H9 (cell line): ENCODE data around the gene ST6GAL2. TPM values are rescaled to one million over a fixed set of nuclear protein-coding genes. Genes with fewer than 3 reads are reported as not detected.

Experiments
- DNase-seq: peaks from one replicate; pipeline ENCODE4 v3.0.0-alpha.2; 2017
- H2AFZ ChIP-seq: one replicate; pipeline ENCODE4 v1.6.1; 2013; ENCODE audit warnings: mild to moderate bottlenecking, low read length, control low read depth, moderate library complexity
- H2AK5ac ChIP-seq: 2 replicates; pipeline ENCODE4 v1.6.1; 2013; ENCODE audit warnings: low read length, control low read depth, mixed read lengths; ENCODE audit not compliant: insufficient read length
- H2BK120ac ChIP-seq: one replicate; pipeline ENCODE4 v1.6.1; 2013; ENCODE audit warnings: low read depth, mild to moderate bottlenecking, low read length, control low read depth, inconsistent platforms; ENCODE audit not compliant: poor library complexity, severe bottlenecking
- H2BK12ac ChIP-seq: 2 replicates; pipeline ENCODE4 v1.6.1; 2013; ENCODE audit warnings: low read length, control low read depth, mixed read lengths, low read depth; ENCODE audit not compliant: insufficient read length
- H2BK15ac ChIP-seq: 2 replicates; pipeline ENCODE4 v1.6.1; 2013; ENCODE audit warnings: low read depth, low read length, control low read depth
- H2BK20ac ChIP-seq: one replicate; pipeline ENCODE4 v1.6.1; 2013; ENCODE audit warnings: low read depth, mild to moderate bottlenecking, low read length, control low read depth, inconsistent platforms; ENCODE audit not compliant: poor library complexity, severe bottlenecking
- H2BK5ac ChIP-seq: 2 replicates; pipeline ENCODE4 v1.6.1; 2013; ENCODE audit warnings: low read length, control low read depth, mixed read lengths; ENCODE audit not compliant: insufficient read length
- H3K14ac ChIP-seq: 2 replicates; pipeline ENCODE4 v1.6.1; 2013; ENCODE audit warnings: low read length, control low read depth; ENCODE audit not compliant: insufficient read depth
- H3K18ac ChIP-seq: 2 replicates; pipeline ENCODE4 v1.6.1; 2013; ENCODE audit warnings: low read depth, mild to moderate bottlenecking, mixed read lengths, low read length, control low read depth; ENCODE audit not compliant: insufficient read length
- H3K23ac ChIP-seq: 2 replicates; pipeline ENCODE4 v1.6.1; 2013; ENCODE audit warnings: low read length, control low read depth, mixed read lengths, low read depth; ENCODE audit not compliant: insufficient read length
- H3K23me2 ChIP-seq: 2 replicates; pipeline ENCODE4 v1.6.1; 2013; ENCODE audit warnings: low read depth, mild to moderate bottlenecking, mixed read lengths, low read length, control low read depth; ENCODE audit not compliant: insufficient read length, poor library complexity, severe bottlenecking
- H3K27ac ChIP-seq: 2 replicates; pipeline ENCODE4 v1.5.1; 2013; ENCODE audit warnings: low read length, control low read depth, mixed read lengths, low read depth; ENCODE audit not compliant: insufficient read length
- H3K27me3 ChIP-seq: 2 replicates; pipeline ENCODE4 v1.6.1; 2013; ENCODE audit warnings: low read length, control low read depth, inconsistent platforms; ENCODE audit not compliant: insufficient read depth
- H3K4ac ChIP-seq: 2 replicates; pipeline ENCODE4 v1.6.1; 2013; ENCODE audit warnings: low read depth, mild to moderate bottlenecking, control low read depth, inconsistent platforms, low read length, moderate library complexity
- H3K4me1 ChIP-seq: 2 replicates; pipeline ENCODE4 v1.6.1; 2013; ENCODE audit warnings: low read length, control low read depth, inconsistent platforms; ENCODE audit not compliant: insufficient read depth
- H3K4me2 ChIP-seq: 2 replicates; pipeline ENCODE4 v1.6.1; 2013; ENCODE audit warnings: low read length, control low read depth, mixed read lengths; ENCODE audit not compliant: insufficient read length, insufficient read depth
- H3K56ac ChIP-seq: 2 replicates; pipeline ENCODE4 v1.6.1; 2013; ENCODE audit warnings: low read depth, mild to moderate bottlenecking, mixed read lengths, low read length, control low read depth; ENCODE audit not compliant: insufficient read length
- H3K79me1 ChIP-seq: 2 replicates; pipeline ENCODE4 v1.6.1; 2013; ENCODE audit warnings: low read depth, mild to moderate bottlenecking, moderate library complexity, low read length, control low read depth, inconsistent platforms; ENCODE audit not compliant: insufficient read depth, poor library complexity, severe bottlenecking
- H3K79me2 ChIP-seq: 2 replicates; pipeline ENCODE4 v1.6.1; 2013; ENCODE audit warnings: low read length, control low read depth, inconsistent platforms; ENCODE audit not compliant: insufficient read depth
- H3K9ac ChIP-seq: 2 replicates; pipeline ENCODE4 v1.6.1; 2013; ENCODE audit warnings: low read length, control low read depth, mixed read lengths; ENCODE audit not compliant: insufficient read length; ENCODE audit errors: extremely low read depth
- H3K9me3 ChIP-seq: one replicate; pipeline ENCODE4 v1.6.1; 2013; ENCODE audit warnings: low read depth, low read length, inconsistent platforms; ENCODE audit not compliant: control insufficient read depth
- H3T11ph ChIP-seq: one replicate; pipeline ENCODE4 v1.6.1; 2013; ENCODE audit warnings: mild to moderate bottlenecking, low read length, control low read depth, inconsistent platforms
- H4K20me1 ChIP-seq: one replicate; pipeline ENCODE4 v1.6.1; 2013; ENCODE audit not compliant: control insufficient read depth, insufficient read length, insufficient read depth
- H4K5ac ChIP-seq: 2 replicates; pipeline ENCODE4 v1.6.1; 2013; ENCODE audit warnings: low read depth, mild to moderate bottlenecking, mixed read lengths, low read length, control low read depth; ENCODE audit not compliant: insufficient read length
- H4K8ac ChIP-seq: replicated peaks from 2 replicates; pipeline ENCODE4 v1.6.1; 2013; ENCODE audit warnings: low read length, control low read depth, mixed read lengths, low read depth; ENCODE audit not compliant: insufficient read length
- H4K91ac ChIP-seq: 2 replicates; pipeline ENCODE4 v1.6.1; 2013; ENCODE audit warnings: low read depth, mild to moderate bottlenecking, moderate library complexity, mixed read lengths, low read length, control low read depth; ENCODE audit not compliant: insufficient read length
- H3K27ac Mint-ChIP-seq, 3 experiments: 2 replicates in 2 of 3; 3 replicates in 1 of 3; pipeline ENCODE4 v1.8.0; 2020 to 2021; ENCODE audit warnings: mixed read lengths in 3 of 3, mild to moderate bottlenecking in 1 of 3, moderate library complexity in 1 of 3
- H3K27me3 Mint-ChIP-seq: 2 replicates; pipeline ENCODE4 v1.8.0; 2021; ENCODE audit warnings: low read depth, mild to moderate bottlenecking, moderate library complexity, mixed read lengths
- H3K36me3 Mint-ChIP-seq, 3 experiments: 2 replicates in 2 of 3; 3 replicates in 1 of 3; pipeline ENCODE4 v1.8.0; 2020 to 2021; ENCODE audit warnings: low read depth in 3 of 3, mixed read lengths in 3 of 3; ENCODE audit not compliant: insufficient read depth in 1 of 3
- H3K4me1 Mint-ChIP-seq, 2 experiments: 2 replicates each; pipeline ENCODE4 v1.8.0; 2020; ENCODE audit warnings: mixed read lengths in 2 of 2
- H3K4me3 Mint-ChIP-seq, 2 experiments: 2 replicates in 1 of 2; 3 replicates in 1 of 2; pipeline ENCODE4 v1.8.0; 2020 to 2021; ENCODE audit warnings: mild to moderate bottlenecking in 2 of 2, mixed read lengths in 2 of 2, moderate library complexity in 1 of 2
- H3K9me3 Mint-ChIP-seq, 2 experiments: 2 replicates in 1 of 2; 3 replicates in 1 of 2; pipeline ENCODE4 v1.8.0; 2020; ENCODE audit warnings: mild to moderate bottlenecking in 2 of 2, mixed read lengths in 2 of 2, moderate library complexity in 1 of 2
- CTCF ChIP-seq: fragments of 200-600 bp; sonication (generic); conservative IDR thresholded peaks from 3 replicates; pipeline ENCODE4 v1.8.0; 2021; ENCODE audit warnings: antibody characterized with exemption, mild to moderate bottlenecking
- WGBS: extraction: QIAGEN DNeasy Blood & Tissue Kit; methylation state at CpG from one replicate; pipeline ENCODE4 v1.1.7; 2013; ENCODE audit warnings: missing lambda C conversion rate, low lambda C conversion rate, mixed read lengths; ENCODE audit not compliant: insufficient read length; ENCODE audit errors: extremely low coverage; 5-methylcytosine and 5-hydroxymethylcytosine counted together
- total RNA-seq: library from RNA; stranded (reverse); gene quantifications from 2 replicates; pipeline ENCODE4 v1.2.1, GENCODE V29; 2021

The ST6GAL2 gene
- total RNA-seq, 1 experiment from 2014 or later = 7.6 TPM

- Mint-ChIP-seq H3K9me3 (no peaks in the 10 kb centered on the region), H3K4me3 (no peak overlapping the region)
These were observed 45.9 kb downstream of the ST6GAL2 start for GRCh38 chr2:106839849-106840595.

More at GRCh38 chr2:106839849-106840595, 45.9 kb downstream of the ST6GAL2 start:
- Histone ChIP-seq H4K91ac (no peak overlapping the region), H4K5ac (no peak overlapping the region), H3K4ac (no peak overlapping the region), H2BK5ac (no peak overlapping the region), H4K8ac (no peak overlapping the region), H2BK15ac (no peak overlapping the region), H3K4me2 (no peak overlapping the region), H3K79me2 (no peaks in the 10 kb centered on the region), H3K14ac (no peak overlapping the region), H2AK5ac (no peak overlapping the region), H2BK20ac (no peak overlapping the region), H3K18ac (no peak overlapping the region), H3K4me1 (no peaks in the 10 kb centered on the region), H3T11ph (no peak overlapping the region), H3K23ac (no peak overlapping the region), H3K79me1 (no peaks in the 10 kb centered on the region), H3K27ac (no peak overlapping the region), H2BK120ac (no peak overlapping the region), H3K9ac (no peak overlapping the region), H3K56ac (no peak overlapping the region), H2AFZ (no peak overlapping the region), H4K20me1 (no peaks in the 10 kb centered on the region), H3K9me3 (no peaks in the 10 kb centered on the region), H2BK12ac (no peak overlapping the region), H3K27me3 (no peaks in the 10 kb centered on the region), H3K23me2 (no peaks in the 10 kb centered on the region)
- WGBS = no CpG with 5 or more reads among the region's 7 CpGs
- H3K4me1 Mint-ChIP-seq = peaks cover 8 to 11% of the 10 kb centered on the region in 2 experiments
- DNase-seq = peak; percentile 84
- H3K36me3 Mint-ChIP-seq = no peaks in the 10 kb centered on the region; a peak in 2 of 7 replicates
- no peaks in the 10 kb centered on the region for H3K27me3 Mint-ChIP-seq
- no peak overlapping the region; a peak in 1 of 7 replicates for H3K27ac Mint-ChIP-seq
- peak; percentile 88 for TF ChIP-seq CTCF
